GM19025 (cell line): Measurements from ENCODE around the gene TUBA4B.
A peak's percentile ranks its signal among the peaks of the same experiment; 100 is the strongest.

Experiments used
- ATAC-seq: cut with Tn5 transposase; IDR thresholded peaks from one replicate; pipeline ENCODE4 v1.9.1; 2021; ENCODE audit warnings: mild to moderate bottlenecking, low read depth, moderate library complexity; ENCODE audit not compliant: unreplicated experiment

TUBA4B gene

GRCh38 chr2:219289195-219289536 lies 36.1 kb downstream of the TUBA4B start:
- ATAC-seq = no peak

GRCh38 chr2:219289537-219290361 lies 36.7 kb downstream of the TUBA4B start:
- ATAC-seq = no peak

GRCh38 chr2:219290381-219291171 lies 37.5 kb downstream of the TUBA4B start:
- ATAC-seq = no peak

GRCh38 chr2:219291394-219291793 lies 38.4 kb downstream of the TUBA4B start:
- no peak for ATAC-seq

GRCh38 chr2:219291910-219292490 lies 39.0 kb downstream of the TUBA4B start:
- no peak for ATAC-seq

- no peak for ATAC-seq
These were observed 39.6 kb downstream of the TUBA4B start for GRCh38 chr2:219292616-219293015.

- ATAC-seq = no peak
These were observed 40.7 kb downstream of the TUBA4B start for GRCh38 chr2:219293736-219294231.

GRCh38 chr2:219294356-219295351 lies 41.6 kb downstream of the TUBA4B start:
- peak; percentile 85 for ATAC-seq

- ATAC-seq = no peak
These were observed 43.1 kb downstream of the TUBA4B start for GRCh38 chr2:219296142-219296541.

GRCh38 chr2:219296631-219297391 lies 43.8 kb downstream of the TUBA4B start:
- no peak for ATAC-seq

- no peak for ATAC-seq
These were observed 44.9 kb downstream of the TUBA4B start for GRCh38 chr2:219297766-219298456.

GRCh38 chr2:219298759-219299371 lies 45.8 kb downstream of the TUBA4B start:
- no peak for ATAC-seq

- ATAC-seq = no peak
These were observed 46.3 kb downstream of the TUBA4B start for GRCh38 chr2:219299372-219299760.

GRCh38 chr2:219300022-219300421 lies 47.0 kb downstream of the TUBA4B start:
- no peak for ATAC-seq

- no peak for ATAC-seq
These were observed 49.4 kb downstream of the TUBA4B start for GRCh38 chr2:219302412-219302968.

GRCh38 chr2:219304223-219304622 lies 51.2 kb downstream of the TUBA4B start:
- no peak for ATAC-seq

- no peak for ATAC-seq
These were observed 53.0 kb downstream of the TUBA4B start for GRCh38 chr2:219306047-219306446.
